MM.1S (cell line): ENCODE results near the gene CCP110.

ENCODE experiments used
- CTCF ChIP-seq: fragments of 300-600 bp; sonication (generic); IDR thresholded peaks from 2 replicates; pipeline ENCODE4 v1.5.1; 2016; ENCODE audit warnings: antibody characterized with exemption, low read length, mixed read lengths
- EZH2 ChIP-seq: fragments of 300-600 bp; sonication (generic); optimal IDR thresholded peaks from 2 replicates; pipeline ENCODE3; 2017; ENCODE audit warnings: low read depth, mild to moderate bottlenecking, antibody characterized with exemption, low read length, mixed read lengths
- EZH2phosphoT487 ChIP-seq: fragments of 300-600 bp; sonication (generic); IDR thresholded peaks from 2 replicates; pipeline ENCODE4 v1.6.1; 2018; ENCODE audit warnings: antibody characterized with exemption, low read length

GRCh38 chr16:19486750-19487325, 36.9 kb upstream of the CCP110 start:
- no peak for TF ChIP-seq CTCF
- TF ChIP-seq EZH2: no peak
- no peak for TF ChIP-seq EZH2phosphoT487
